Measurements from ENCODE around the gene HOPX.
"Not testable (repeated sequence)": the region's sequence is repeated elsewhere in the genome, so short reads cannot be mapped to it uniquely, and the experiment has no call there.

The HOPX gene

DNA sequence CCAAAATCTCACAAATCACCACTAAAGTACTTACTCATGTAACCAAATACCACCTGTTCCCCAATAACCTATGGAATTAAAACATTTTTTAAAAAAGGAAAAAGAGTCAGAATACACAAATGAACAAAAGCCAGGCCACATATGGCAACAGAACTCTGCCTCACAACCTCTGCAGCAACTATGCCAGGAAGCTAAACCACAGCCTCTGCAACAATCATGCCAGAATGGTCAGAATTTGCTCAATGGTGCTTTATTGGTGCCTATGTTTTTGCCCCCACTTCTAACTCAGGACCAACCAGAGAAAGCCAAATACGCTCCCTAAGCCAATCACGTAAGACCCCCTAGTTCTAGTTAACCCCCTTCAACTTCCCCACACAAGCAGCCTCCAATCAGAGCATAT lies 69.6 kb downstream of the HOPX start:
- DNase-seq (no peak), ATAC-seq (no peak)
- H3K4me3 Mint-ChIP-seq: no peak overlapping the region
- peaks cover 8% of the 10 kb centered on the region for H3K27me3 Mint-ChIP-seq
- no peaks in the 10 kb centered on the region for H3K36me3 Mint-ChIP-seq (ENCODE audit: low read depth)
- no peak overlapping the region for H3K27ac Mint-ChIP-seq
- peaks cover 3% of the 10 kb centered on the region for H3K9me3 Mint-ChIP-seq
- no peaks in the 10 kb centered on the region for H3K4me1 Mint-ChIP-seq

- H3K27ac Mint-ChIP-seq; H3K9me3 Mint-ChIP-seq; H3K4me1 Mint-ChIP-seq; H3K4me3 Mint-ChIP-seq; DNase-seq; ATAC-seq; H3K27me3 Mint-ChIP-seq; H3K36me3 Mint-ChIP-seq (ENCODE audit: low read depth): not testable (repeated sequence)
Measured at GRCh38 chr4:56610170-56610569, 70.9 kb downstream of the HOPX start.

DNA sequence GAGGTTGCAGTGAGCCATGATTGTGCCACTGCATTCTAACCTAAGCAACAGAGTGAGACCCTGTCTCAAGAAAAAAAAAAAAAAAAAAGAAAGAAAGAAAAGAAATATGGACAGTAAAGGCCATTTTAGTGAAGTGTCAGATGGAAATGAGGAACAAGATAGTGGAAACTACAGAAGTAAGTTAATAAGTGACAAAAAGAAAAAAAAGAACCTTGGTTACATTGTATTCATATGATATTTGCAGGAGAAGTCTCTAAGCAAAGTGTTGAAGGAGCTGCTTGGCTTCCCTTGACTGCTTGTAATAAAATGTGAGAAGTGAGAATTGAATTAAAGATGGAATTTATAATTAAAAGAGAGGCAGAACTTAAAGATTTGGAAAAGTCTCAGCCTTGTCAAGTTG lies 73.2 kb downstream of the HOPX start:
- ATAC-seq (no peak), DNase-seq (no peak)
- H3K27me3 Mint-ChIP-seq: peaks cover 4% of the 10 kb centered on the region
- no peak overlapping the region for H3K27ac Mint-ChIP-seq
- H3K4me3 Mint-ChIP-seq: no peak overlapping the region
- H3K9me3 Mint-ChIP-seq: peaks cover 3% of the 10 kb centered on the region
- no peaks in the 10 kb centered on the region for H3K36me3 Mint-ChIP-seq (ENCODE audit: low read depth)
- H3K4me1 Mint-ChIP-seq: no peaks in the 10 kb centered on the region

DNA sequence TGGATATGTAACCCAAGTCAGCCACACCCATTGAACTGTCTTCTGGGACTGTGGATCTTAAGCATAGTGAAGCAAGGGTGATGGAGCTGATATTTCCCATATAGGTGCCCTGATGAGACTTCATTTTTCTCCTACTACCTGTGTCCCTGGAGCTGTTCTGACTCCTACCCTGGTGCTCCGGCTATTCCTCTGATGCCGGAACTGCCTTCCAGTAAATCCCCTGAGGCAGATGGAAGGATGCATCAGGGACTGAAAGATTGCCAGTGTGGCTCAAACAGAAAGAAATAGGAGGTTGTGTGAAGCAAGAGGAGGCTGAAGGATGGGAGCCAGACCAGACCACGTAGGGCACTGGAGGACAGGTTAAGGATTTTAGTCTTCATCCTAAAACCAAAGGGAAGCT lies 74.7 kb downstream of the HOPX start:
- Mint-ChIP-seq H3K4me3 (no peak overlapping the region), H3K27me3 (peaks cover 4% of the 10 kb centered on the region), H3K27ac (no peak overlapping the region), H3K4me1 (no peaks in the 10 kb centered on the region), H3K36me3 (ENCODE audit: low read depth) (no peaks in the 10 kb centered on the region), H3K9me3 (peaks cover 3% of the 10 kb centered on the region)
- ATAC-seq (no peak), DNase-seq (no peak)

DNA sequence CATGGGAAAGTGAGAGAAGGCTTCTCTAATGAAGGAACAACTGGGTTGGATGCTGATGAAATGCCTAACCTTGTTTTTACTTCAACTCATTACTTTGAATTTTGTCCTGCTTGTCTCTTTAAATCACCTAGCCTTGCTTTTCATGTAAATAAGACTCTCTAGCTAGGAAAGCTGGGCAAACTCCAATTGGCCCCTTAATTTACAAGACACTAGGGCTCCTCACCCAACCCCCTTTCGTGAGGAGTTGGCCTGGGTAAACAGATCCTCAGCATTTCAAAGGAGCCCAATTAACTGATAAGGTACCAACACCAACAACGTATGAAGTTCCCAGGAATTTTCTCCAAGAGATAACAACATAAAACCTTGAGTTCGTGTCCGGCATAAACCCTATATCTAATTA lies 75.6 kb downstream of the HOPX start:
- DNase-seq; H3K9me3 Mint-ChIP-seq; H3K36me3 Mint-ChIP-seq (ENCODE audit: low read depth); ATAC-seq; H3K4me3 Mint-ChIP-seq; H3K4me1 Mint-ChIP-seq; H3K27me3 Mint-ChIP-seq; H3K27ac Mint-ChIP-seq: not testable (repeated sequence)

DNA sequence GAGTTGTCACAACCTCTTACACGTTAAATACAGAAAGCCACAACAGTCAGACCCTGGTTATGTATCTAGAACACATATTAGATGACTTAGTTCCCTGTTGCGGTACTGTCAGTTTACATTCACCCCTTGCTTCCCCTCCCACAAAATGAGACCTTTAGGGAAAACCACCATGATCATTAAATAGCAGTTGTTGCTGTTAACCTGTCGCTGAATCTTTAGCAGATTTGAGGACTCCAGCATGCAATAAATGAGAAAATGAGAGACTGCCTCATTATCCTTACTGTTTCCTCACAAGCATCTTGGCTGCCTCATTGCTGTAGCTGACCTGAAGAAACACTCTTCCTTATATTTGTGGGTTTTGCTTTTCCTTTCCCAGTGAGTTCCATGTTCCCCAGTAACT lies 77.8 kb downstream of the HOPX start:
- H3K4me3 Mint-ChIP-seq: no peak overlapping the region
- H3K27me3 Mint-ChIP-seq: peaks cover 3% of the 10 kb centered on the region
- DNase-seq (no peak), ATAC-seq (no peak)
- H3K36me3 Mint-ChIP-seq (ENCODE audit: low read depth): peaks cover 4% of the 10 kb centered on the region
- no peaks in the 10 kb centered on the region for H3K4me1 Mint-ChIP-seq
- H3K9me3 Mint-ChIP-seq: peaks cover 11% of the 10 kb centered on the region
- no peak overlapping the region for H3K27ac Mint-ChIP-seq

All from activated naive CD8-positive, alpha-beta T cell treated with anti-CD3 and anti-CD28 coated beads, Interleukin-2, amount 50 U/mL, for 24 hours (primary cell).